SK-N-SH (cell line): ENCODE data around the gene ZPBP2. TPM values are rescaled to one million over a fixed set of nuclear protein-coding genes. Genes with fewer than 3 reads are reported as not detected.

Experiments
- CTCF ChIA-PET: fragments of 300-600, 350-600 bp; formaldehyde crosslinking; extraction: SDS; loops from one replicate; lab custom pipeline; 2021; lab: Yijun Ruan, JAX
- POLR2A ChIA-PET: fragments of 350-600 bp; sonication (Branson Sonifier 250); formaldehyde crosslinking; extraction: SDS; loops from one replicate; lab custom pipeline; 2020; ENCODE audit warnings: antibody characterized with exemption, inconsistent platforms; lab: Yijun Ruan, JAX
- DNase-seq: peaks from one replicate; pipeline ENCODE4 v3.0.0; 2012
- H2AFZ ChIP-seq: fragments of 200-600 bp; sonication (generic); 2 replicates; pipeline ENCODE4 v1.8.1; 2016; ENCODE audit warnings: antibody characterized with exemption, mild to moderate bottlenecking, low read depth
- H3F3A ChIP-seq: fragments of 200-600 bp; sonication (generic); replicated peaks from 2 replicates; pipeline ENCODE3; 2016; ENCODE audit warnings: antibody characterized with exemption, mild to moderate bottlenecking; ENCODE audit not compliant: insufficient read depth
- H3K27ac ChIP-seq, 2 experiments: fragments of 200-500 bp in 1 of 2; fragments of 200-600 bp in 1 of 2; sonication (Bioruptor generic) in 1 of 2; sonication (generic), shearing (Covaris generic) in 1 of 2; 2 replicates each; pipeline versions ENCODE4 v1.5.1 to v1.6.1; 2014 to 2016; ENCODE audit warnings: low read depth in 2 of 2, inconsistent platforms in 1 of 2, low read length in 1 of 2, mild to moderate bottlenecking in 1 of 2, mixed read lengths in 1 of 2
- H3K27me3 ChIP-seq: fragments of 200-600 bp; sonication (generic), shearing (Covaris generic); 2 replicates; pipeline ENCODE4 v1.6.1; 2016; ENCODE audit warnings: mixed run types; ENCODE audit not compliant: insufficient read depth
- H3K36me3 ChIP-seq, 2 experiments: fragments of 200-500 bp in 1 of 2; fragments of 200-600 bp in 1 of 2; sonication (Bioruptor generic) in 1 of 2; sonication (generic) in 1 of 2; replicated peaks in 1 of 2; 2 replicates each; pipeline versions ENCODE3 to v1.5.1; 2014 to 2016; ENCODE audit warnings: low read length in 1 of 2, mild to moderate bottlenecking in 1 of 2; ENCODE audit not compliant: insufficient read depth in 2 of 2, control insufficient read depth in 1 of 2
- H3K4me1 ChIP-seq, 2 experiments: fragments of 200-500 bp in 1 of 2; fragments of 200-600 bp in 1 of 2; sonication (Bioruptor generic) in 1 of 2; sonication (generic), shearing (Covaris generic) in 1 of 2; 2 replicates each; pipeline versions ENCODE4 v1.5.1 to v1.6.1; 2014 to 2016; ENCODE audit warnings: low read depth in 1 of 2, low read length in 1 of 2, mixed run types in 1 of 2; ENCODE audit not compliant: insufficient read depth in 2 of 2, control insufficient read depth in 1 of 2
- H3K4me2 ChIP-seq: fragments of 200-600 bp; sonication (generic), shearing (Covaris generic); 2 replicates; pipeline ENCODE4 v1.6.1; 2017; ENCODE audit warnings: mixed run types
- H3K4me3 ChIP-seq, 2 experiments: fragments of 200-500 bp in 1 of 2; fragments of 200-600 bp in 1 of 2; sonication (Bioruptor generic) in 1 of 2; sonication (generic), shearing (Covaris generic) in 1 of 2; 2 replicates each; pipeline versions ENCODE4 v1.5.1 to v1.8.1; 2014 to 2016; ENCODE audit warnings: low read depth in 2 of 2, inconsistent platforms in 1 of 2, low read length in 1 of 2, mild to moderate bottlenecking in 1 of 2, mixed read lengths in 1 of 2, moderate library complexity in 1 of 2
- H3K79me2 ChIP-seq: fragments of 200-600 bp; sonication (generic); 2 replicates; pipeline ENCODE4 v1.8.1; 2017; ENCODE audit warnings: mild to moderate bottlenecking; ENCODE audit not compliant: insufficient read depth
- H3K9ac ChIP-seq: fragments of 200-600 bp; sonication (generic); 2 replicates; pipeline ENCODE4 v1.6.1; 2017; ENCODE audit warnings: mixed run types
- H3K9me2 ChIP-seq: fragments of 200-600 bp; sonication (generic); 2 replicates; pipeline ENCODE4 v1.6.1; 2017; ENCODE audit warnings: mixed run types
- H3K9me3 ChIP-seq: fragments of 200-600 bp; sonication (generic); 2 replicates; pipeline ENCODE4 v1.6.1; 2017; ENCODE audit warnings: mixed run types, mild to moderate bottlenecking, moderate library complexity
- H4K20me1 ChIP-seq: fragments of 200-600 bp; sonication (generic); 2 replicates; pipeline ENCODE4 v1.6.1; 2017; ENCODE audit warnings: mild to moderate bottlenecking, mixed run types; ENCODE audit not compliant: insufficient read depth
- GATA2 ChIP-seq: sonication (generic); formaldehyde crosslinking; IDR thresholded peaks from 2 replicates; pipeline ENCODE4 v1.5.0; 2020; ENCODE audit warnings: mild to moderate bottlenecking, missing genetic modification reagents
- NFIC ChIP-seq: IDR thresholded peaks from 2 replicates; pipeline ENCODE4 v1.4.0; 2012; ENCODE audit warnings: borderline replicate concordance
- RAD21 ChIP-seq: IDR thresholded peaks from 2 replicates; pipeline ENCODE4 v1.6.1; 2012; ENCODE audit warnings: mild to moderate bottlenecking, low read length
- RFX5 ChIP-seq: IDR thresholded peaks from 2 replicates; pipeline ENCODE4 v1.6.1; 2012; ENCODE audit warnings: mild to moderate bottlenecking, improper control_type of control experiment, low read length
- SIN3A ChIP-seq: IDR thresholded peaks from 2 replicates; pipeline ENCODE4 v1.6.1; 2012; ENCODE audit warnings: low read depth, mild to moderate bottlenecking, low read length, moderate library complexity, borderline replicate concordance
- SMC3 ChIP-seq: IDR thresholded peaks from 2 replicates; pipeline ENCODE4 v1.6.1; 2012; ENCODE audit warnings: low read depth, low read length, improper control_type of control experiment
- WGBS: methylation state at CpG from one replicate; pipeline ENCODE4 v1.1.6; 2017; ENCODE audit warnings: low lambda C conversion rate; 5-methylcytosine and 5-hydroxymethylcytosine counted together
- polyA plus RNA-seq, 3 experiments: library from polyadenylated mRNA; depleted of rRNA; stranded (reverse); fragments of >200 nt; gene quantifications; 2 replicates each; pipeline ENCODE4 v1.2.3, GENCODE V29; 2012
- TF ChIP-seq, protein P1 (sequence below): IDR thresholded peaks from 2 replicates; pipeline ENCODE4 v1.4.0; 2012; ENCODE audit warnings: low read depth, borderline replicate concordance
- TF ChIP-seq, protein P2 (sequence below): IDR thresholded peaks from 2 replicates; pipeline ENCODE4 v1.4.0; 2012; ENCODE audit warnings: low read depth
- TF ChIP-seq, protein P3 (sequence below): IDR thresholded peaks from 2 replicates; pipeline ENCODE4; 2012
- TF ChIP-seq, protein P4 (sequence below): fragments of 150-350 bp; IDR thresholded peaks from 2 replicates; pipeline ENCODE4 v1.6.1; 2017; ENCODE audit warnings: antibody characterized with exemption, low read length, low read depth, borderline replicate concordance
- TF ChIP-seq, protein P5 (sequence below): fragments of 200-600 bp; sonication (generic); IDR thresholded peaks from 2 replicates; pipeline ENCODE4 v1.6.1; 2017; ENCODE audit warnings: antibody characterized with exemption, mild to moderate bottlenecking, moderate library complexity

Gene ZPBP2
- polyA plus RNA-seq, 1 of the 3 experiments (the other 2 are of a cell fraction), result not detected

DNA sequence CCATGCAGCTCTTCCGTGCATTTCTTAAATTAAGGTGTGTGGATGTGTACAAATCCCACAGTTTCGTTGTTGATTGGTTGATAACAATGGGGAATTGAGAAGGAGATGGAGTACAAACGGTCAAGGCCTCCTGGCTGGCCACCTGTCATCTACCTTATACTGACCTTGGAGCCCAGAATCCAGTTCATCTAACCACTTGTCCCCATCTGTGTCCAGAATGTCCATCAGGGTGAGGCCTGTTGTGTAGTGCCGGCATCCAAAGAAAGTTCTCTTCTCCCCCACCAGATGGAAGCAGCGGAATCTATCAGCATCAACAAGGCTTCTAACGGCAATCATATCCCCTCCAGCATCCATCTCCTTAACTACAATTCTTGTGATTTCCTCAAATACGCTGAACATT, 48.9 kb downstream of the ZPBP2 start:
- Histone ChIP-seq H3K4me2 (no peak overlapping the region), H3K27ac (no peak overlapping the region), H3K27me3 (no peaks in the 10 kb centered on the region), H3K9ac (no peak overlapping the region), H3K79me2 (no peaks in the 10 kb centered on the region), H3K9me2 (no peaks in the 10 kb centered on the region), H3F3A (no peaks in the 10 kb centered on the region), H2AFZ (no peak overlapping the region), H3K4me1 (no peaks in the 10 kb centered on the region), H4K20me1 (no peaks in the 10 kb centered on the region), H3K36me3 (peaks cover 6 to 19% of the 10 kb centered on the region in 2 experiments), H3K9me3 (no peaks in the 10 kb centered on the region), H3K4me3 (no peak overlapping the region)
- ChIA-PET POLR2A (no interaction called here), CTCF (interaction anchor here (0.9 to 1.5 kb wide), 3 partner anchors 10 to 75 kb away, joined by 3 to 5 read pairs (median 4); partner anchors contain the start of genes ORMDL3 and PSMD3)
- WGBS, result 86% methylated on average over 7 of the region's 7 CpGs
- TF ChIP-seq SMC3 (0 out of 2 replicates have a peak, but pooled peaks have one; percentile 12), RAD21 (peak; percentile 22), SIN3A (no peak)
- no peak for DNase-seq

DNA sequence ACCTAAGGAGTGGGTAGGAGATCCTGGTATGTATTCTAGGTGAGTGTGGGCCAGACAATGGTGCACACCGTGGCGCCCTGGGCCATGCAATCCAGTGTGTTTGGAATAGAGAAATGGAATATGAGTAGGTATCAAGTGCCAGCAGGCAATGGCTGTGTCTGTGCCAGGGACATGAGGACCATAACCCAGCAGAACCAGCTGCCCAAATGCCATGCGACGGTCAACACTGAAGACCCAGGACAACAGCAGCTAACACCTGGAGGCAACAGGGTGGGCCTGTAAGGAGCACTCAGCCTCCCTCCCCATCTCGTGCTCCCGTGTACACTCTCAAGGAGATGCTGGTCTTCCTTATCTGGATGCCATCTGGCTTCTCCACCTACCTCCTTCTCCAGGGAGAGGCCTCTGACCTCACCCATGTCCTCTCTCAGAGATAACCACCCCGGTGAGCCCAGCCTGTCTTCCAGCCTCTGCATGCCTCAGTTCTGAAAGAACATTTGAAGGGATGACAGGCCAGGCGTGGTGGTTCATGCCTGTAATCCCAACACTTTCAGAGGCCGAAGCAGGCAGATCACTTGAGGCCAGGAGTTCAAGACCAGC, 51.2 kb downstream of the ZPBP2 start:
- no peak overlapping the region for H3K4me3 ChIP-seq
- no peak overlapping the region for H3K9ac ChIP-seq
- no peak for DNase-seq
- peaks cover 9 to 42% of the 10 kb centered on the region in 2 experiments for H3K36me3 ChIP-seq
- TF ChIP-seq, protein P1, sequence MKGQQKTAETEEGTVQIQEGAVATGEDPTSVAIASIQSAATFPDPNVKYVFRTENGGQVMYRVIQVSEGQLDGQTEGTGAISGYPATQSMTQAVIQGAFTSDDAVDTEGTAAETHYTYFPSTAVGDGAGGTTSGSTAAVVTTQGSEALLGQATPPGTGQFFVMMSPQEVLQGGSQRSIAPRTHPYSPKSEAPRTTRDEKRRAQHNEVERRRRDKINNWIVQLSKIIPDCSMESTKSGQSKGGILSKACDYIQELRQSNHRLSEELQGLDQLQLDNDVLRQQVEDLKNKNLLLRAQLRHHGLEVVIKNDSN, result no peak
- TF ChIP-seq, protein P2, sequence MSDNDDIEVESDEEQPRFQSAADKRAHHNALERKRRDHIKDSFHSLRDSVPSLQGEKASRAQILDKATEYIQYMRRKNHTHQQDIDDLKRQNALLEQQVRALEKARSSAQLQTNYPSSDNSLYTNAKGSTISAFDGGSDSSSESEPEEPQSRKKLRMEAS, result no peak
- TF ChIP-seq NFIC (no peak), GATA2 (CRISPR knock-in tag) (no peak), SIN3A (no peak), RFX5 (no peak), RAD21 (no peak)
- TF ChIP-seq, protein P3, sequence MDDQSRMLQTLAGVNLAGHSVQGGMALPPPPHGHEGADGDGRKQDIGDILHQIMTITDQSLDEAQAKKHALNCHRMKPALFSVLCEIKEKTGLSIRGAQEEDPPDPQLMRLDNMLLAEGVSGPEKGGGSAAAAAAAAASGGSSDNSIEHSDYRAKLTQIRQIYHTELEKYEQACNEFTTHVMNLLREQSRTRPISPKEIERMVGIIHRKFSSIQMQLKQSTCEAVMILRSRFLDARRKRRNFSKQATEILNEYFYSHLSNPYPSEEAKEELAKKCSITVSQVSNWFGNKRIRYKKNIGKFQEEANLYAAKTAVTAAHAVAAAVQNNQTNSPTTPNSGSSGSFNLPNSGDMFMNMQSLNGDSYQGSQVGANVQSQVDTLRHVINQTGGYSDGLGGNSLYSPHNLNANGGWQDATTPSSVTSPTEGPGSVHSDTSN, result no peak
- TF ChIP-seq, protein P4, sequence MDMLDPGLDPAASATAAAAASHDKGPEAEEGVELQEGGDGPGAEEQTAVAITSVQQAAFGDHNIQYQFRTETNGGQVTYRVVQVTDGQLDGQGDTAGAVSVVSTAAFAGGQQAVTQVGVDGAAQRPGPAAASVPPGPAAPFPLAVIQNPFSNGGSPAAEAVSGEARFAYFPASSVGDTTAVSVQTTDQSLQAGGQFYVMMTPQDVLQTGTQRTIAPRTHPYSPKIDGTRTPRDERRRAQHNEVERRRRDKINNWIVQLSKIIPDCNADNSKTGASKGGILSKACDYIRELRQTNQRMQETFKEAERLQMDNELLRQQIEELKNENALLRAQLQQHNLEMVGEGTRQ, result no peak
- TF ChIP-seq, protein P5, sequence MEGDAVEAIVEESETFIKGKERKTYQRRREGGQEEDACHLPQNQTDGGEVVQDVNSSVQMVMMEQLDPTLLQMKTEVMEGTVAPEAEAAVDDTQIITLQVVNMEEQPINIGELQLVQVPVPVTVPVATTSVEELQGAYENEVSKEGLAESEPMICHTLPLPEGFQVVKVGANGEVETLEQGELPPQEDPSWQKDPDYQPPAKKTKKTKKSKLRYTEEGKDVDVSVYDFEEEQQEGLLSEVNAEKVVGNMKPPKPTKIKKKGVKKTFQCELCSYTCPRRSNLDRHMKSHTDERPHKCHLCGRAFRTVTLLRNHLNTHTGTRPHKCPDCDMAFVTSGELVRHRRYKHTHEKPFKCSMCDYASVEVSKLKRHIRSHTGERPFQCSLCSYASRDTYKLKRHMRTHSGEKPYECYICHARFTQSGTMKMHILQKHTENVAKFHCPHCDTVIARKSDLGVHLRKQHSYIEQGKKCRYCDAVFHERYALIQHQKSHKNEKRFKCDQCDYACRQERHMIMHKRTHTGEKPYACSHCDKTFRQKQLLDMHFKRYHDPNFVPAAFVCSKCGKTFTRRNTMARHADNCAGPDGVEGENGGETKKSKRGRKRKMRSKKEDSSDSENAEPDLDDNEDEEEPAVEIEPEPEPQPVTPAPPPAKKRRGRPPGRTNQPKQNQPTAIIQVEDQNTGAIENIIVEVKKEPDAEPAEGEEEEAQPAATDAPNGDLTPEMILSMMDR, result no peak
- TF ChIP-seq, all 33 proteins: peak for 0
- H4K20me1 ChIP-seq, result peaks cover 5% of the 10 kb centered on the region
- H3K79me2 ChIP-seq, result 0 out of 2 replicates have a peak, but pooled peaks cover 6% of the 10 kb centered on the region
- no peaks in the 10 kb centered on the region; a peak in 1 of 4 replicates for H3K4me1 ChIP-seq
- no peaks in the 10 kb centered on the region for H3F3A ChIP-seq
- ChIA-PET CTCF (no interaction called here), POLR2A (no interaction called here)
- H3K9me2 ChIP-seq, result no peaks in the 10 kb centered on the region
- H2AFZ ChIP-seq, result no peak overlapping the region
- 82% methylated on average over 5 of the region's 9 CpGs for WGBS
- no peaks in the 10 kb centered on the region for H3K9me3 ChIP-seq
- no peaks in the 10 kb centered on the region for H3K27me3 ChIP-seq
- no peak overlapping the region for H3K27ac ChIP-seq
- H3K4me2 ChIP-seq, result no peak overlapping the region
